Skeletal muscle satellite cell (primary cell): Measurements from ENCODE around the gene LASP1NB.
"Not testable (repeated sequence)": the region's sequence is repeated elsewhere in the genome, so short reads cannot be mapped to it uniquely, and the experiment has no call there.

ENCODE experiments used
- H3K27me3 ChIP-seq: 2 replicates; pipeline ENCODE4 v1.7.0; 2013; ENCODE audit warnings: low read length; ENCODE audit not compliant: control insufficient read depth, insufficient read depth
- H3K36me3 ChIP-seq: 2 replicates; pipeline ENCODE4 v1.7.0; 2013; ENCODE audit warnings: mild to moderate bottlenecking, control low read depth, low read length; ENCODE audit not compliant: insufficient read depth
- H3K4me1 ChIP-seq: 2 replicates; pipeline ENCODE4 v1.7.0; 2013; ENCODE audit warnings: low read length; ENCODE audit not compliant: control insufficient read depth, insufficient read depth
- H3K4me2 ChIP-seq: 2 replicates; pipeline ENCODE4 v1.7.0; 2013; ENCODE audit warnings: mild to moderate bottlenecking, low read length
- H3K4me3 ChIP-seq: 2 replicates; pipeline ENCODE4 v1.7.0; 2013; ENCODE audit warnings: low read length
- H3K9ac ChIP-seq: 2 replicates; pipeline ENCODE4 v1.7.0; 2013; ENCODE audit warnings: mild to moderate bottlenecking, low read depth, low read length, moderate library complexity
- H3K9me3 ChIP-seq: replicated peaks from 2 replicates; pipeline ENCODE4 v1.7.0; 2013; ENCODE audit warnings: mild to moderate bottlenecking, control low read depth, low read length

The LASP1NB gene

DNA sequence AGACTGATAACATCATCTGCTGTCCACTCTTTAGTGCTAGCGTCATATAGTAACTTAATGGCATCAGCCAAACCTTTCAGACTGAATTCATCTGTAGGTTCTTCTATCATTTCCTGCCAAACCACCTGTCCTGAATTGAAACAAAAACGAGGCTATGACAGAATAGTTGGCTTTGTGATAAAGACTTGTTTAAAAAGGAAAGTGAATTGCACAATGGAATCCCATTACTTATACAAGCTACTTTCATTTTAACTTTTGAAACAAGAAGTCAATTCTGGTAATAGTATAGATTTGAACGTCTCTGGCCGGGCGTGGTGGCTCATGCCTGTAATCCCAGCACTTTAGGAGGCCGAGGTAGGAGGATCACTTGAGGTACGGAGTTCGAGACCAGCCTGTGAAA is 18.2 kb downstream of the LASP1NB start:
- Histone ChIP-seq H3K9me3 (no peaks in the 10 kb centered on the region), H3K4me1 (no peaks in the 10 kb centered on the region), H3K27me3 (no peaks in the 10 kb centered on the region), H3K9ac (no peak overlapping the region), H3K36me3 (no peaks in the 10 kb centered on the region), H3K4me2 (no peak overlapping the region), H3K4me3 (no peak overlapping the region)

DNA sequence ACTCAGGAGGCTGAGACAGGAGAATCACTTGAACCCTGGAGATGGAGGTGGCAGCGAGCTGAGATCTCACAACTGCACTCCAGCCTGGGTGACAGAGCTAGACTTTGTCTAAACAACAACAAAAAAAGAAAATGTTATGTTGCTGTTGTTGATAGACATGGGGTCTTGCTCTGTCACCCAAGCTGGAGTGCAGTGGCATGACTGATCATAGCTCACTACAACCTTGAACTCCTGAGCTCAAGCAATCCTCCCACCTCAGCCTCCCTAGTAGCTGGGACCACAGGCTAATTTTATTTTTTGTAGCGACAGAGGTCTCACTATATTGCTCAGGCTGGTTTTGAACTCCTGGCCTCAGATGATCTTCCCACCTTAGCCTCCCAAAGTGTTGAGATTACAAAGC is 21.8 kb downstream of the LASP1NB start:
- Histone ChIP-seq H3K9me3 (no peaks in the 10 kb centered on the region), H3K27me3 (no peaks in the 10 kb centered on the region)

GRCh38 chr17:38953800-38954199 is 28.4 kb downstream of the LASP1NB start:
- H3K4me1 ChIP-seq, H3K36me3 ChIP-seq, H3K9me3 ChIP-seq, H3K27me3 ChIP-seq, H3K4me2 ChIP-seq, H3K9ac ChIP-seq, H3K4me3 ChIP-seq: not testable (repeated sequence)

More for the DNA sequence above, 21.8 kb downstream of the LASP1NB start:
- Histone ChIP-seq H3K9ac (no peak overlapping the region), H3K4me1 (no peaks in the 10 kb centered on the region), H3K36me3 (no peaks in the 10 kb centered on the region), H3K4me3 (no peak overlapping the region), H3K4me2 (no peak overlapping the region)

GRCh38 chr17:38958326-38958725 is 32.9 kb downstream of the LASP1NB start:
- peak overlapping the region; percentile 61 for H3K9ac ChIP-seq
- peaks cover 10% of the 10 kb centered on the region for H3K4me1 ChIP-seq

GRCh38 chr17:38958756-38959155 is 33.3 kb downstream of the LASP1NB start:
- H3K4me1 ChIP-seq = peaks cover 10% of the 10 kb centered on the region
- peak overlapping the region; percentile 40 for H3K4me2 ChIP-seq
- H3K27me3 ChIP-seq = no peaks in the 10 kb centered on the region
- peak overlapping the region; percentile 61 for H3K9ac ChIP-seq
- H3K4me3 ChIP-seq = no peak overlapping the region
- no peaks in the 10 kb centered on the region for H3K36me3 ChIP-seq
- H3K9me3 ChIP-seq = no peaks in the 10 kb centered on the region

More at GRCh38 chr17:38958326-38958725, 32.9 kb downstream of the LASP1NB start:
- Histone ChIP-seq H3K27me3 (no peaks in the 10 kb centered on the region), H3K9me3 (no peaks in the 10 kb centered on the region), H3K36me3 (no peaks in the 10 kb centered on the region), H3K4me2 (peak overlapping the region; percentile 40), H3K4me3 (no peak overlapping the region)

DNA sequence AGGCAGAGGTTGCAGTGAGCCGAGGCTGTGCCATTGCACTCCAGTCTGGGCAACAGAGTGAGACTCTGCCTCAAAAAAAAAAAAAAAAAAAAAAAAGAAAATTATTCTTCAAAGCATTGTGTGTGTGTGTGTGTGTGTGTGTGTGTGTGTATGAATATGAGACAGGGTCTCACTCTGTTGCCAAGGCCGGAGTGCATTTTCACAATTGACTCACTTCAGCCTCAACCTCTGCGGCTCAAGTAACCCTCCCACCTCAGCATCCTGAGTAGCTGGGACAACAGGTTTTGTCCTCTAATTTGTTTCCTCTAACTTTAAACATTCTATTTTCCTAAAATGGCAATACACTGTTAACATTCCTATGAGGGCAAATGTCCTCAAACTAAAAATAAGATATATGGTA is 34.1 kb downstream of the LASP1NB start:
- H3K4me3 ChIP-seq = no peak overlapping the region
- peaks cover 10% of the 10 kb centered on the region for H3K4me1 ChIP-seq
- no peaks in the 10 kb centered on the region for H3K36me3 ChIP-seq
- H3K27me3 ChIP-seq = no peaks in the 10 kb centered on the region
- no peak overlapping the region for H3K9ac ChIP-seq
- H3K9me3 ChIP-seq = no peaks in the 10 kb centered on the region
- no peak overlapping the region for H3K4me2 ChIP-seq

- peaks cover 10% of the 10 kb centered on the region for H3K4me1 ChIP-seq
- no peak overlapping the region for H3K9ac ChIP-seq
- H3K27me3 ChIP-seq = no peaks in the 10 kb centered on the region
- no peak overlapping the region for H3K4me3 ChIP-seq
- H3K36me3 ChIP-seq = no peaks in the 10 kb centered on the region
- no peak overlapping the region for H3K4me2 ChIP-seq
- no peaks in the 10 kb centered on the region for H3K9me3 ChIP-seq
Measured at GRCh38 chr17:38960402-38960801, 35.0 kb downstream of the LASP1NB start.

DNA sequence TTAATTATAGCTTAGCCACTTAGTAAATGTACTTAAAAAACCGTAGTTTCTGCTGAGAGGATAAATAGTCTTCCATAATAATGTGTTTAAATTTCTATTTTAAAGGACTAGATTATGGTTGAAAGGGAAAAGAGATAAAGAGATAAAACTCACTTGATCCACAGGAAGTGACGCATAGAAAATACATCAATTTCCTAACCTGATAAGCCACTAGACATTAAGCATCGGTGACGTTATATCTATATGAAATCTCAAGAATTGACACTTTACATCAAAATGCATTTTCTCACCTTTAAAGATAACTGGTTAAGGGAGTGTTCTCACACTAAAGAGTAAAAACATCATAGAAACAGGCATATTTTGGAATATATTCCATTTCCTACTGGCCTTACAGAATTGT is 36.0 kb downstream of the LASP1NB start:
- peaks cover 10% of the 10 kb centered on the region for H3K4me1 ChIP-seq
- H3K4me2 ChIP-seq = no peak overlapping the region
- no peaks in the 10 kb centered on the region for H3K27me3 ChIP-seq
- no peak overlapping the region for H3K4me3 ChIP-seq
- H3K36me3 ChIP-seq = no peaks in the 10 kb centered on the region
- no peak overlapping the region for H3K9ac ChIP-seq
- H3K9me3 ChIP-seq = no peaks in the 10 kb centered on the region

DNA sequence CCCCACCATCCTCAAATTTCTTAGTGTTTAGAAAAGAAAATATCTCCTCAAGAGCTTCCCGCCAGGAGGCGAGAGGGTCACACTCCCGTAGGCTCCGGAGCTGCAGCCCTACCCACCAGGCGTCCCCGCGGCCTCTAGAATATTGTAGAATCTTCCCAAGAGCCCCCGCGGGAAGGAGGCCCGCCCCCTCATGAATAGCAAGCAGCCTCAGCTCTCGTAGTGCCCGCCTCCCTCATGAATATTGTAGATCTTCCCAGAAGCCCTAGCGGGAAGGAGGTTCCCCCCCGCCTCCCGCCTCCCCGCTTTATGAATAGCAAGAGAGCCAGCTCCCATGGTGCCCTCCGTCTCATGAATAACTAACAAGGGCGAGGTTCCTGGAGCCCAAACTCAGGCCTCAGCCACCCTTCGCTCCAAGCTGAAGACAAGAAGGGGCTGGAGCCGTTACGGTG is 41.9 kb downstream of the LASP1NB start, which contains the start of gene FBXO47:
TSS of gene FBXO47 (minus strand) at position 114 of the 449 bp plus-strand sequence. CDS start 4,378 bp downstream, outside the sequence.
- H3K27me3 ChIP-seq = no peaks in the 10 kb centered on the region
- peaks cover 7% of the 10 kb centered on the region for H3K4me1 ChIP-seq
- peak within 1 kb of the TSS; percentile 57 for H3K4me3 ChIP-seq
- no peaks in the 10 kb centered on the region for H3K9me3 ChIP-seq
- no peaks in the 10 kb centered on the region for H3K36me3 ChIP-seq
- peak within 1 kb of the TSS; percentile 70 for H3K9ac ChIP-seq
- H3K4me2 ChIP-seq = peak within 1 kb of the TSS; percentile 75

DNA sequence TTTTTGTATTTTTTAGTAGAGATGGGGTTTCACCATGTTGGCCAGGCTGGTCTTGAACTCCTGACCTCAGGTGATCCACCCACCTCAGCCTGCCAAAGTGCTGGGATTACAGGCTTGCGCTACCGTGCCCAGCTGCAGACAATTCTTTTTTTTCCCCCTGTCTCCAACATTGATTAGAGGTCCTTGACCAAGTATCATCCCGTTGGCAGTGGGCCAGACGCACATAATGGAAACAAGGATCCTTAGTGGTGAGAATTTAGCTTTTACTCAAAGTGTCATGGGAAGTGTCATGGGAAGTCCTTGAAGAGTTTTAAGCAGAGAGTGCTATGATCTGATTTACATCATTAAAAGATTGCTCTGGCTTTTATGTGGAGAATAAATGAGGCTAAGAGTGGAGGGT is 43.9 kb downstream of the LASP1NB start:
- H3K27me3 ChIP-seq = no peaks in the 10 kb centered on the region
- H3K36me3 ChIP-seq = no peaks in the 10 kb centered on the region
- H3K9ac ChIP-seq = no peak overlapping the region
- H3K4me1 ChIP-seq = peaks cover 7% of the 10 kb centered on the region
- H3K9me3 ChIP-seq = no peaks in the 10 kb centered on the region
- H3K4me2 ChIP-seq = no peak overlapping the region
- H3K4me3 ChIP-seq = no peak overlapping the region

DNA sequence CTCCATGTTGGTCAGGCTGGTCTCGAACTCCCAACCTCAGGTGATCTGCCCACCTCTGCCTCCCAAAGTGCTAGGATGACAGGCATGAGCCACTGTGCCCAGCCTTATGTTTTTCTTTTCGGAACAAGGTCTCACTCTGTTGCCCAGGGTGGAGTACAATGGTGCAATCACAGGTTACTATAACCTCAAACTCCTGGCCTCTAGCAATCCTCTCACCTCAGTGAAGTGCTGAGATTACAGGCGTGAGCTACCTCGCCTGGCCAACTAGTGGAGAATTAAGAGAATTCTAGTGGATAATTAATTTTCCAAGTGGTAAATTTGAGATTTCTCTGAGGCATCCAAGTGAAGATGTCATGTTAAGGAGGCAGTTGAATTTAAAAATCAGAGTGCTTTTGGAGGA is 44.7 kb downstream of the LASP1NB start:
- Histone ChIP-seq H3K9me3 (no peaks in the 10 kb centered on the region), H3K4me2 (no peak overlapping the region), H3K36me3 (no peaks in the 10 kb centered on the region), H3K27me3 (no peaks in the 10 kb centered on the region), H3K9ac (no peak overlapping the region), H3K4me3 (no peak overlapping the region), H3K4me1 (peaks cover 7% of the 10 kb centered on the region)

DNA sequence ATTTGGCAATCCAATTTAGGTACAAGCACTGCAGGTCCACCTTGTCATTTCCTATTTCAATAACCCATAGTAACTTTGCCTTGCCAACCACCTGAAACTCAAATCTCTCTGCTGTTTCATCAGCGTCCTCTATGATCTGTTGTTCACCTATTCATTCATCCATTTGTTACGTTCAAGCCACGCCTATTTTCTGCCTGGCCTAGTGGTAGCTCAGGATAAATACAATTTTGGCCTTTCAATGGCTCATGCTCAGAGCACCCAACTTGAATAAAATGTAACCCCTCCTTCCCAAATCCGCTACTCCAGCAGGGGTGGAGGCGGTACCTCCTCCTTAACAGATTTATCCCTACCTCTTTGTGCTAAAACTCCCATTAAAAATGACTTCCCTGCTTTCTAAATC is 45.4 kb downstream of the LASP1NB start:
- Histone ChIP-seq H3K9me3 (no peaks in the 10 kb centered on the region), H3K27me3 (no peaks in the 10 kb centered on the region), H3K4me1 (peaks cover 7% of the 10 kb centered on the region), H3K4me3 (no peak overlapping the region), H3K9ac (no peak overlapping the region), H3K4me2 (no peak overlapping the region), H3K36me3 (no peaks in the 10 kb centered on the region)
